Panc1 (cell line): ENCODE measurements around the gene CDK12. TPM values are rescaled to one million over a fixed set of nuclear protein-coding genes. Genes with fewer than 3 reads are reported as not detected.

Source experiments
- ATAC-seq: fragments of 200-7000 bp; cut with Tn5 transposase; 2 replicates; pipeline ENCODE4 v1.9.1; 2020; ENCODE audit warnings: mild to moderate bottlenecking, moderate library complexity
- BruUV-seq: library from RNA; stranded (reverse); fragments of 400-500 nt; replicated peaks from 2 replicates; lab custom pipeline; 2021; lab: Mats Ljungman, UMichigan
- CTCF ChIA-PET: fragments of 300-600 bp; sonication (Branson Sonifier 250); formaldehyde crosslinking; loops from one replicate; lab custom pipeline; 2022; ENCODE audit warnings: antibody characterized with exemption; lab: Charles Lee
- POLR2A ChIA-PET: fragments of 300-600 bp; sonication (Branson Sonifier 250); formaldehyde crosslinking; loops from one replicate; lab custom pipeline; 2022; ENCODE audit warnings: antibody characterized with exemption; lab: Charles Lee
- DNase-seq: peaks from one replicate; pipeline ENCODE4 v3.0.0-alpha.2; 2010; ENCODE audit warnings: low read depth, low spot score
- H3K27ac ChIP-seq: 2 replicates; pipeline ENCODE4 v1.5.1; 2011; ENCODE audit warnings: mild to moderate bottlenecking, low read length, inconsistent platforms
- H3K27me3 ChIP-seq: fragments of 200-500 bp; sonication (Bioruptor generic); 2 replicates; pipeline ENCODE4 v1.6.0; 2014; ENCODE audit warnings: low read length, inconsistent platforms; ENCODE audit not compliant: control insufficient read depth, insufficient read depth
- H3K36me3 ChIP-seq: fragments of 200-500 bp; sonication (Bioruptor generic); 2 replicates; pipeline ENCODE4 v1.5.1; 2014; ENCODE audit warnings: inconsistent platforms, mild to moderate bottlenecking, low read length, moderate library complexity; ENCODE audit not compliant: control insufficient read depth, insufficient read depth
- H3K4me1 ChIP-seq: 2 replicates; pipeline ENCODE4 v1.5.1; 2011; ENCODE audit warnings: inconsistent platforms, mild to moderate bottlenecking, low read length, moderate library complexity; ENCODE audit not compliant: control insufficient read depth, insufficient read depth
- H3K4me3 ChIP-seq, 2 experiments: 2 replicates each; pipeline ENCODE4 v1.5.1; 2011 to 2012; ENCODE audit warnings: low read depth in 2 of 2, low read length in 2 of 2, mild to moderate bottlenecking in 2 of 2, inconsistent platforms in 1 of 2, moderate library complexity in 1 of 2
- H3K9me3 ChIP-seq: fragments of 200-500 bp; sonication (Bioruptor generic); 2 replicates; pipeline ENCODE4 v1.5.1; 2014; ENCODE audit warnings: low read depth, mild to moderate bottlenecking, inconsistent platforms, low read length, moderate library complexity; ENCODE audit not compliant: control insufficient read depth, insufficient read depth
- POLR2AphosphoS5 ChIP-seq: IDR thresholded peaks from 2 replicates; pipeline ENCODE4 v1.6.1; 2012; ENCODE audit warnings: mild to moderate bottlenecking, low read depth, low read length, moderate library complexity
- REST ChIP-seq, 2 experiments: IDR thresholded peaks; 2 replicates each; pipeline ENCODE4 v1.6.1; 2011 to 2012; ENCODE audit warnings: low read depth in 2 of 2, control low read depth in 1 of 2, low read length in 1 of 2, mild to moderate bottlenecking in 1 of 2, moderate library complexity in 1 of 2; ENCODE audit not compliant: insufficient read depth in 1 of 2
- SIN3A ChIP-seq: IDR thresholded peaks from 2 replicates; pipeline ENCODE4 v1.6.1; 2012; ENCODE audit warnings: low read depth, mild to moderate bottlenecking, low read length, moderate library complexity, borderline replicate concordance; ENCODE audit not compliant: insufficient read depth
- TCF7L2 ChIP-seq: IDR thresholded peaks from 2 replicates; pipeline ENCODE4 v1.6.1; 2011; ENCODE audit warnings: mild to moderate bottlenecking, low read depth, low read length, inconsistent platforms
- in situ Hi-C: cut with HindIII; loops from 2 replicates; pipeline ENCODE4 v1.10.0; 2016; ENCODE audit warnings: low sequenced_read_pairs, low pct_unique_long_range_greater_than_20kb
- intact Hi-C: fragments of 100-400 bp; cut with micrococcal nuclease; formaldehyde crosslinking; loops from one replicate; pipeline ENCODE4 v1.10.0; 2022; ENCODE audit not compliant: unreplicated experiment
- total RNA-seq: library from RNA; stranded (reverse); gene quantifications from one replicate; pipeline ENCODE4 v1.2.1, GENCODE V29; 2021; ENCODE audit not compliant: unreplicated experiment
- TF ChIP-seq, protein P1 (sequence below): fragments of 450-650 bp; IDR thresholded peaks from 2 replicates; pipeline ENCODE4 v1.5.1; 2017; ENCODE audit warnings: mild to moderate bottlenecking

Gene CDK12
- total RNA-seq, 1 experiment from 2014 or later, result 57.8 TPM

DNA sequence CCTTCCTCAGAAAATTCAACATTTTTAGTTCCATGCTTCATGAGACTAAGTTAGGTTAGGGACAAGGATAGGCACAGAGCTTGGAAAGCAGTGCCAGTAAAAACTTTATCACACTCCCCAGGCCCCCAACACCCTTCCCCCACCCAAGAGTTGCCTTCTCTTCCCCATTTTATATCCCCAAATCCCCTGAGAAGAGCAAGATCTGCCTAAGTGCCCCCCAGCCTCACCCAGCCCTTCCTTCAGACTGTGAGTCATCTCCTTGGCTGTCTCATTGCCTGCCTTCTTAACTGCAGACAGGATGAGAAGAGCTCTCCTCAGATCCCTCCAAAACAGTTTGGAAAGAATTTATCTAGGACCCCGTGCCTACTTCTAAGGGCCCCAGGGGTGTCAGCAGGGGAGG lies 90.6 kb downstream of the CDK12 start:
- POLR2A ChIA-PET, result no interaction called here
- no peak for TF ChIP-seq TCF7L2
- TF ChIP-seq REST (IDR thresholded peaks at IDR 0.05; ENCODE audit: insufficient read depth in 1 of 2, low read depth in 2 of 2, low read length in 1 of 2), result no peak
- TF ChIP-seq POLR2AphosphoS5, result no peak
- TF ChIP-seq SIN3A, result no peak
- TF ChIP-seq, protein P1, sequence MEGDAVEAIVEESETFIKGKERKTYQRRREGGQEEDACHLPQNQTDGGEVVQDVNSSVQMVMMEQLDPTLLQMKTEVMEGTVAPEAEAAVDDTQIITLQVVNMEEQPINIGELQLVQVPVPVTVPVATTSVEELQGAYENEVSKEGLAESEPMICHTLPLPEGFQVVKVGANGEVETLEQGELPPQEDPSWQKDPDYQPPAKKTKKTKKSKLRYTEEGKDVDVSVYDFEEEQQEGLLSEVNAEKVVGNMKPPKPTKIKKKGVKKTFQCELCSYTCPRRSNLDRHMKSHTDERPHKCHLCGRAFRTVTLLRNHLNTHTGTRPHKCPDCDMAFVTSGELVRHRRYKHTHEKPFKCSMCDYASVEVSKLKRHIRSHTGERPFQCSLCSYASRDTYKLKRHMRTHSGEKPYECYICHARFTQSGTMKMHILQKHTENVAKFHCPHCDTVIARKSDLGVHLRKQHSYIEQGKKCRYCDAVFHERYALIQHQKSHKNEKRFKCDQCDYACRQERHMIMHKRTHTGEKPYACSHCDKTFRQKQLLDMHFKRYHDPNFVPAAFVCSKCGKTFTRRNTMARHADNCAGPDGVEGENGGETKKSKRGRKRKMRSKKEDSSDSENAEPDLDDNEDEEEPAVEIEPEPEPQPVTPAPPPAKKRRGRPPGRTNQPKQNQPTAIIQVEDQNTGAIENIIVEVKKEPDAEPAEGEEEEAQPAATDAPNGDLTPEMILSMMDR, result no peak
- Histone ChIP-seq H3K27me3 (no peaks in the 10 kb centered on the region), H3K27ac (no peak overlapping the region), H3K9me3 (no peaks in the 10 kb centered on the region), H3K36me3 (no peaks in the 10 kb centered on the region), H3K4me1 (no peaks in the 10 kb centered on the region), H3K4me3 (no peak overlapping the region)
- no TSS peak for BruUV-seq
- CTCF ChIA-PET, result no interaction called here
- DNase-seq, result no peak
- no peak for ATAC-seq
- intact Hi-C loops, result no loop called here
- in situ Hi-C loops, result no loop called here

DNA sequence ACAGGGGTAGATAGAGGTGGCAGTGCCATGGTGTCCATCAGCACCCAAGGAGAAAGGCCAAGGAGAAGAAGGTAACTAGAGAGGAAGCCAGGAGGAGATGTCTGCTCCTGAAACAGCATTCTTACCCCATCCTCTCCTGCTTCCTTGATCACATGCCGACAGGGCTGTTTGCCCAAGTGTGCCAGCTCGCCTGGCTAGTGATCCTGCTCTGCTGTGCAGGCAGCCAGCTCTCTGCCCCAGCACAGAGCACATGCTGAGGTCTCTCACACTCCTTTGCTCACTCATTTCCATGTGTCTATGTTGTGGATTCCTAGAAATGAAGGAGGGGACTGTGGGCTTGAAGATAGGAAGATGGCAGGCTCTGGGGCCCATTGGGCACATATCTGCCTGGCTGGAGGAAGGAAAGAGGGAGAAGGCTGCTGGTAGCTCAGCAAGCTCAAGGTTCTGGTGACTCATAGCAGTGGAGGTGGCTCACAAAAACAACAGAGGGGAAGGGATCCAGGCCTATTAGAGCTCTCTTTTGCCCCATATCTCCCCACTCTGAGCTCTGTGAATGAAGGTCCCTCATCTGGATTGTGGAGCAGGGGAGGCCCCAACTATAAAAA lies 92.2 kb downstream of the CDK12 start:
- Histone ChIP-seq H3K4me1 (no peaks in the 10 kb centered on the region), H3K4me3 (no peak overlapping the region), H3K27ac (no peak overlapping the region), H3K36me3 (no peaks in the 10 kb centered on the region), H3K9me3 (no peaks in the 10 kb centered on the region), H3K27me3 (no peaks in the 10 kb centered on the region)
- DNase-seq (no peak), ATAC-seq (no peak)
- intact Hi-C loops (no loop called here), in situ Hi-C loops (no loop called here)
- ChIA-PET POLR2A (no interaction called here), CTCF (no interaction called here)
- BruUV-seq, result no TSS peak
- no peak for TF ChIP-seq REST (IDR thresholded peaks at IDR 0.05; ENCODE audit: insufficient read depth in 1 of 2, low read depth in 2 of 2, low read length in 1 of 2)
- TF ChIP-seq TCF7L2, result no peak
- TF ChIP-seq SIN3A, result no peak
- TF ChIP-seq POLR2AphosphoS5, result no peak
- TF ChIP-seq, protein P1, result no peak
